IMR-90 (cell line): Measurements from ENCODE around the gene PROX2. TPM values are rescaled to one million over a fixed set of nuclear protein-coding genes. Genes with fewer than 3 reads are reported as not detected.
A peak's percentile ranks its signal among the peaks of the same experiment; 100 is the strongest.

ENCODE experiments used
- ATAC-seq: fragments of 200-7000 bp; cut with Tn5 transposase; 2 replicates; pipeline ENCODE4 v1.9.1; 2020; ENCODE audit warnings: low read depth, mild to moderate bottlenecking, moderate library complexity
- BruUV-seq: library from RNA; stranded (reverse); fragments of 400-500 nt; replicated peaks from 2 replicates; lab custom pipeline; 2021; lab: Mats Ljungman, UMichigan
- CTCF ChIA-PET: fragments of 300-600 bp; formaldehyde crosslinking; extraction: SDS; loops from one replicate; lab custom pipeline; 2021; ENCODE audit warnings: antibody characterized with exemption; lab: Yijun Ruan, JAX
- POLR2A ChIA-PET: fragments of 300-600 bp; sonication (Branson Sonifier 250); formaldehyde crosslinking; loops from one replicate; lab custom pipeline; 2022; ENCODE audit warnings: antibody characterized with exemption; ENCODE audit not compliant: unreplicated experiment; lab: Charles Lee
- DNase-seq: peaks from one replicate; pipeline ENCODE4 v3.0.0; 2013
- H2AFZ ChIP-seq: replicated peaks from 2 replicates; pipeline ENCODE3; 2013; ENCODE audit warnings: low read length, mild to moderate bottlenecking; ENCODE audit not compliant: poor library complexity
- H2AK5ac ChIP-seq: 2 replicates; pipeline ENCODE4 v1.6.1; 2013; ENCODE audit warnings: low read depth, low read length, inconsistent platforms
- H2AK9ac ChIP-seq: replicated peaks from 2 replicates; pipeline ENCODE3; 2013; ENCODE audit warnings: mild to moderate bottlenecking, low read depth, low read length, moderate library complexity; ENCODE audit not compliant: poor library complexity
- H2BK120ac ChIP-seq: 2 replicates; pipeline ENCODE4 v1.6.1; 2013; ENCODE audit warnings: low read depth, low read length, inconsistent platforms
- H2BK15ac ChIP-seq: 3 replicates; pipeline ENCODE4 v1.6.1; 2013; ENCODE audit warnings: low read depth, low read length, inconsistent platforms
- H2BK20ac ChIP-seq: 2 replicates; pipeline ENCODE4 v1.6.1; 2013; ENCODE audit warnings: low read depth, mild to moderate bottlenecking, inconsistent platforms, low read length, moderate library complexity
- H2BK5ac ChIP-seq: 2 replicates; pipeline ENCODE4 v1.6.1; 2013; ENCODE audit warnings: mild to moderate bottlenecking, low read depth, low read length, inconsistent platforms; ENCODE audit not compliant: poor library complexity, severe bottlenecking
- H3K14ac ChIP-seq: replicated peaks from 2 replicates; pipeline ENCODE4 v1.6.1; 2013; ENCODE audit warnings: low read depth, low read length, inconsistent platforms
- H3K18ac ChIP-seq: 2 replicates; pipeline ENCODE4 v1.6.1; 2013; ENCODE audit warnings: low read depth, low read length, control low read depth
- H3K23ac ChIP-seq: 2 replicates; pipeline ENCODE4 v1.6.1; 2013; ENCODE audit warnings: low read depth, low read length, inconsistent platforms
- H3K27ac ChIP-seq: 2 replicates; pipeline ENCODE4 v1.5.1; 2013; ENCODE audit warnings: mild to moderate bottlenecking, control low read depth, low read length; ENCODE audit not compliant: insufficient read depth
- H3K27me3 ChIP-seq: 2 replicates; pipeline ENCODE4 v1.6.1; 2013; ENCODE audit warnings: low read length; ENCODE audit not compliant: control insufficient read depth, insufficient read depth
- H3K36me3 ChIP-seq: 2 replicates; pipeline ENCODE4 v1.6.1; 2013; ENCODE audit warnings: low read length, mixed read lengths; ENCODE audit not compliant: control insufficient read depth, insufficient read depth
- H3K4ac ChIP-seq: 2 replicates; pipeline ENCODE4 v1.6.1; 2013; ENCODE audit warnings: low read depth, low read length, inconsistent platforms
- H3K4me1 ChIP-seq: 2 replicates; pipeline ENCODE4 v1.6.1; 2013; ENCODE audit warnings: low read length, mixed read lengths; ENCODE audit not compliant: control insufficient read depth, insufficient read depth
- H3K4me2 ChIP-seq: 2 replicates; pipeline ENCODE4 v1.6.1; 2013; ENCODE audit warnings: low read depth, mild to moderate bottlenecking, control low read depth, low read length, moderate library complexity
- H3K4me3 ChIP-seq: 2 replicates; pipeline ENCODE4 v1.5.1; 2013; ENCODE audit warnings: low read depth, mild to moderate bottlenecking, control low read depth, low read length, moderate library complexity; ENCODE audit not compliant: insufficient read depth
- H3K56ac ChIP-seq: 2 replicates; pipeline ENCODE4 v1.6.1; 2013; ENCODE audit warnings: low read length, inconsistent platforms; ENCODE audit not compliant: insufficient read depth; ENCODE audit errors: extremely low read depth
- H3K79me1 ChIP-seq, 2 experiments: 2 replicates each; pipeline ENCODE4 v1.6.1; 2013; ENCODE audit warnings: low read length in 2 of 2, inconsistent platforms in 1 of 2, low read depth in 1 of 2
- H3K9ac ChIP-seq: 2 replicates; pipeline ENCODE4 v1.6.1; 2013; ENCODE audit warnings: low read depth, low read length, control low read depth
- H3K9me1 ChIP-seq: 2 replicates; pipeline ENCODE4 v1.6.1; 2013; ENCODE audit warnings: low read length, inconsistent platforms; ENCODE audit not compliant: insufficient read depth
- H3K9me3 ChIP-seq: 2 replicates; pipeline ENCODE4 v1.6.1; 2013; ENCODE audit warnings: low read length; ENCODE audit not compliant: control insufficient read depth, insufficient read depth
- H4K20me1 ChIP-seq: 2 replicates; pipeline ENCODE4 v1.6.1; 2013; ENCODE audit warnings: low read length, inconsistent platforms; ENCODE audit not compliant: insufficient read depth
- H4K5ac ChIP-seq: 2 replicates; pipeline ENCODE4 v1.6.1; 2013; ENCODE audit warnings: mild to moderate bottlenecking, low read depth, low read length, control low read depth
- H4K8ac ChIP-seq, 2 experiments: 2 replicates each; pipeline ENCODE4 v1.6.1; 2013; ENCODE audit warnings: low read depth in 2 of 2, low read length in 2 of 2, control low read depth in 1 of 2, inconsistent platforms in 1 of 2
- H4K91ac ChIP-seq: 2 replicates; pipeline ENCODE4 v1.6.1; 2013; ENCODE audit warnings: low read depth, low read length, inconsistent platforms; ENCODE audit not compliant: insufficient read depth
- BHLHE40 ChIP-seq: fragments of 150-350 bp; IDR thresholded peaks from 2 replicates; pipeline ENCODE4 v1.6.1; 2016; ENCODE audit warnings: mild to moderate bottlenecking, low read depth, low read length
- CEBPB ChIP-seq: IDR thresholded peaks from 2 replicates; pipeline ENCODE4 v1.6.1; 2012; ENCODE audit warnings: low read depth, low read length, improper control_type of control experiment
- CHD1 ChIP-seq: IDR thresholded peaks from 2 replicates; pipeline ENCODE4 v1.6.1; 2012; ENCODE audit warnings: low read depth, low read length, improper control_type of control experiment
- FOS ChIP-seq: fragments of 150-350 bp; IDR thresholded peaks from 2 replicates; pipeline ENCODE4 v1.6.1; 2016; ENCODE audit warnings: low read depth, low read length
- MAFK ChIP-seq: IDR thresholded peaks from 2 replicates; pipeline ENCODE4 v1.6.1; 2012; ENCODE audit warnings: low read depth, low read length, improper control_type of control experiment
- MAZ ChIP-seq: IDR thresholded peaks from 2 replicates; pipeline ENCODE4 v1.6.1; 2012; ENCODE audit warnings: low read depth, mild to moderate bottlenecking, low read length, improper control_type of control experiment, moderate library complexity, borderline replicate concordance
- NFE2L2 ChIP-seq: fragments of 150-350 bp; IDR thresholded peaks from 2 replicates; pipeline ENCODE4 v1.6.1; 2016; ENCODE audit warnings: low read depth, mild to moderate bottlenecking, low read length
- POLR2A ChIP-seq: IDR thresholded peaks from 2 replicates; pipeline ENCODE4 v1.6.1; 2012; ENCODE audit warnings: mild to moderate bottlenecking, low read depth, low read length
- RAD21 ChIP-seq: IDR thresholded peaks from 2 replicates; pipeline ENCODE4 v1.6.1; 2012; ENCODE audit warnings: low read length, improper control_type of control experiment
- RFX5 ChIP-seq: IDR thresholded peaks from 2 replicates; pipeline ENCODE4 v1.8.0; 2012; ENCODE audit warnings: low read depth, mild to moderate bottlenecking, low read length, moderate library complexity
- SMC3 ChIP-seq: fragments of 150-350 bp; IDR thresholded peaks from 2 replicates; pipeline ENCODE4 v1.6.1; 2016; ENCODE audit warnings: low read depth, mild to moderate bottlenecking, antibody characterized with exemption, low read length, moderate library complexity
- WGBS, 2 experiments: methylation state at CpG; one replicate each; pipeline versions ENCODE4 v1.1.5 to v1.1.7; 2013; ENCODE audit warnings: missing lambda C conversion rate in 2 of 2; ENCODE audit not compliant: insufficient read length in 1 of 2; ENCODE audit errors: extremely low coverage in 2 of 2; 5-methylcytosine and 5-hydroxymethylcytosine counted together
- dilution Hi-C: fragments of 300-500 bp; cut with HindIII; formaldehyde crosslinking; loops from one replicate; pipeline ENCODE4 v1.14.3; 2018; ENCODE audit warnings: low sequenced_read_pairs; ENCODE audit not compliant: unreplicated experiment
- in situ Hi-C: fragments of 300-500 bp; cut with MboI; formaldehyde crosslinking; loops from 3 replicates; pipeline ENCODE4 v1.14.3; 2019; ENCODE audit warnings: low sequenced_read_pairs, inconsistent platforms, mixed read lengths
- intact Hi-C: fragments of 100-400 bp; cut with micrococcal nuclease; formaldehyde crosslinking; loops from 2 replicates; pipeline ENCODE4 v1.10.0; 2022
- polyA plus RNA-seq, 3 experiments: library from polyadenylated mRNA; depleted of rRNA; stranded (reverse); fragments of >200 nt; gene quantifications; 2 replicates each; pipeline ENCODE4 v1.2.3, GENCODE V29; 2012; ENCODE audit warnings: low replicate concordance in 1 of 3
- total RNA-seq: library from RNA; depleted of rRNA; stranded (reverse); fragments of >200 nt; gene quantifications from 2 replicates; pipeline ENCODE4 v1.2.3, GENCODE V29; 2012
- TF ChIP-seq, protein P1 (sequence below): fragments of 150-350 bp; IDR thresholded peaks from 2 replicates; pipeline ENCODE4 v1.6.1; 2016; ENCODE audit warnings: low read depth, mild to moderate bottlenecking, low read length, moderate library complexity, borderline replicate concordance
- TF ChIP-seq, protein P2 (sequence below): fragments of 150-350 bp; IDR thresholded peaks from 2 replicates; pipeline ENCODE4 v1.6.1; 2017; ENCODE audit warnings: mild to moderate bottlenecking, antibody characterized with exemption, low read length, low read depth

The PROX2 gene
- total and polyA plus RNA-seq, 2 of the 4 experiments (the other 2 are of a cell fraction), result not detected

DNA sequence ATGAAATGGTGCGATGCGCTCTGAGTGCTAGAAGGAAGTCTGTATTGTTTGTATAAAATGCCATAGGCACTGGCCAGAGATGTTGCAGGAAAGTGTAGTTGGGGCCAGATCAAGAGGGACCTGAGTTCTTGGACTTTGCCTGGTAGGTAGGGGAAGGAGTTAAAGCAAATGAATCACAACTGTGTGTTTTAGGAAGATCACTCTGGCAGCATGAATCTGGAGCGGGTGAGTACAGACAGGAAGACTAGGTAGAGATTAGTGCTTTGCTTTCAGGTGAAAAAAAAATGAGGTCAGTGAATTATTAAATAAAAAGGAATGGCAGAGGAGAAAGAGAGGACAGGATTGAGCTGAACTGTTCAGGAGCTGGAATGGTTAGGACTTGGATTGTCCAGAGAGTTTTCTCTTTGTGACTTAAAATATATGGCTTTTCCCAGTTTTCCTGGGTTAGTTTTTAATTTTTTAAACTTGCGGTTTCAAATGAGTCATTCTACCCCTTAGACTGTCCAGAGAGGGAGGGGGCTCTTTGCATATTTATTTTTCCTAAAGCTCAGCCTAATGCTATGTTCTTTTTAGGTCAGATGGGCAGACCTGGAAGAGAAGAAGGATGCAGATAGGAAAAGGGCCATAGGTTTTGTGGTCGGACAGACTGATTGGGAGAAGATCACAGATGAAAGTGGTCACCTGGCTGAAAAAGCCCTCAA lies 41.1 kb downstream of the PROX2 start:
- Histone ChIP-seq H2BK15ac (0 out of 3 replicates have a peak overlapping the region, but pooled peaks have one; percentile 53), H3K9ac (peak overlapping the region; percentile 7; the same call in 1 of the 2 replicates), H3K14ac (peak overlapping the region; percentile 85), H2AFZ (peak overlapping the region; percentile 35), H3K9me3 (no peaks in the 10 kb centered on the region), H2BK120ac (peak overlapping the region; percentile 38), H2AK5ac (peak overlapping the region; percentile 67), H3K79me1 (peaks cover 10 to 26% of the 10 kb centered on the region in 2 experiments; a peak in 2 of 4 replicates), H3K56ac (peak overlapping the region; percentile 57; the same call in 1 of the 2 replicates), H4K8ac (peak overlapping the region in 1 of 2 experiments; percentile 15; a peak in 1 of 4 replicates), H3K4me3 (no peak overlapping the region), H2BK20ac (peak overlapping the region; percentile 15; the same call in 1 of the 2 replicates), H4K5ac (peak overlapping the region; percentile 30), H4K20me1 (peaks cover 6% of the 10 kb centered on the region; the same call in 1 of the 2 replicates), H3K36me3 (peaks cover 12% of the 10 kb centered on the region), H3K18ac (peak overlapping the region; percentile 97), H3K9me1 (peaks cover 5% of the 10 kb centered on the region; the same call in 1 of the 2 replicates), H3K4me2 (peak overlapping the region; percentile 76), H2AK9ac (no peak overlapping the region), H3K27me3 (no peaks in the 10 kb centered on the region), H3K4me1 (peaks cover 18% of the 10 kb centered on the region), H4K91ac (peak overlapping the region; percentile 53; the same call in 1 of the 2 replicates), H2BK5ac (peak overlapping the region; percentile 72), H3K4ac (peak overlapping the region; percentile 56), H3K27ac (peak overlapping the region; percentile 86; the same call in 1 of the 2 replicates), H3K23ac (peak overlapping the region; percentile 9; the same call in 1 of the 2 replicates)
- dilution Hi-C loops (no loop called here), in situ Hi-C loops (no loop called here), intact Hi-C loops (no loop called here)
- ATAC-seq (peak; percentile 81), DNase-seq (peak; percentile 65)
- TF ChIP-seq, protein P1, sequence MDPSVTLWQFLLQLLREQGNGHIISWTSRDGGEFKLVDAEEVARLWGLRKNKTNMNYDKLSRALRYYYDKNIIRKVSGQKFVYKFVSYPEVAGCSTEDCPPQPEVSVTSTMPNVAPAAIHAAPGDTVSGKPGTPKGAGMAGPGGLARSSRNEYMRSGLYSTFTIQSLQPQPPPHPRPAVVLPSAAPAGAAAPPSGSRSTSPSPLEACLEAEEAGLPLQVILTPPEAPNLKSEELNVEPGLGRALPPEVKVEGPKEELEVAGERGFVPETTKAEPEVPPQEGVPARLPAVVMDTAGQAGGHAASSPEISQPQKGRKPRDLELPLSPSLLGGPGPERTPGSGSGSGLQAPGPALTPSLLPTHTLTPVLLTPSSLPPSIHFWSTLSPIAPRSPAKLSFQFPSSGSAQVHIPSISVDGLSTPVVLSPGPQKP, result no peak
- TF ChIP-seq CEBPB (no peak), MAFK (no peak), POLR2A (no peak), MAZ (peak; percentile 17; the same call in 1 of the 2 replicates), BHLHE40 (no peak), FOS (peak; percentile 58), NFE2L2 (no peak), RFX5 (no peak), RAD21 (no peak), SMC3 (no peak), CHD1 (no peak)
- TF ChIP-seq, protein P2, sequence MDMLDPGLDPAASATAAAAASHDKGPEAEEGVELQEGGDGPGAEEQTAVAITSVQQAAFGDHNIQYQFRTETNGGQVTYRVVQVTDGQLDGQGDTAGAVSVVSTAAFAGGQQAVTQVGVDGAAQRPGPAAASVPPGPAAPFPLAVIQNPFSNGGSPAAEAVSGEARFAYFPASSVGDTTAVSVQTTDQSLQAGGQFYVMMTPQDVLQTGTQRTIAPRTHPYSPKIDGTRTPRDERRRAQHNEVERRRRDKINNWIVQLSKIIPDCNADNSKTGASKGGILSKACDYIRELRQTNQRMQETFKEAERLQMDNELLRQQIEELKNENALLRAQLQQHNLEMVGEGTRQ, result no peak
- no TSS peak for BruUV-seq
- WGBS, 2 experiments, result 88% methylated on average over 2 of the region's 5 CpGs; no CpG with 5 or more reads in 1 of the 2 experiments
- ChIA-PET POLR2A (interaction anchor here (0.6 kb wide), 1 partner anchor 115 kb away, joined by 3 read pairs; no protein-coding TSS in a partner anchor), CTCF (interaction anchor here (0.6 to 0.7 kb wide), 2 partner anchors 39 to 408 kb away, joined by 3 read pairs; no protein-coding TSS in a partner anchor)
